ENCODE measurements around the gene PCCA.

PCCA gene

DNA sequence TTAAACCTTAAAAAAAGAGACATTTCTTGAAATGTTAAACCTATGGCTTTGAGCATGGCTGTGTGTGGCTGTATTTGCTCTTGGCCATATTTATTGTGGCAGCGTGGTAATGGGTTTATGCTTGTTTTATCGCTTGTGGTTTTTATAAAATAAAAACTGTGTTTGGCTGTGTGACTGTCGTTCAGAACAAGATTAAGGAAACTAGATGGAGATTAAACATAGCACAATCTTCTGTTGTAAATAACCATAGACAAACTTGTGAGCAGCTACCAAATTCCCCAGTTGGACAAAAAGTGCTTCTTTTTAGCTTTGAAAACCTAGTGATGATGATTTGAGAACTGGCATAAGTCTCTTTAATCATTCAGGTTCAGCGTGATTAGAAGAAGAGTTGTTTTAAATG, 308.7 kb downstream of the PCCA start:
- no peak for TF ChIP-seq SNAI2 (CRISPR knock-in tag; IDR thresholded peaks at IDR 0.05)
- no peak for TF ChIP-seq GLIS3 (CRISPR knock-in tag; IDR thresholded peaks at IDR 0.05)
- TF ChIP-seq ARNTL (CRISPR knock-in tag; IDR thresholded peaks at IDR 0.05; ENCODE audit: borderline replicate concordance, low read depth), result no peak
- no peak for TF ChIP-seq BACH2 (CRISPR knock-in tag; IDR thresholded peaks at IDR 0.05; ENCODE audit: borderline replicate concordance)
- TF ChIP-seq RARB (CRISPR knock-in tag; IDR thresholded peaks at IDR 0.05), result no peak
- no peak for TF ChIP-seq OSR1 (CRISPR knock-in tag; IDR thresholded peaks at IDR 0.05)
- no peak for TF ChIP-seq TOX (CRISPR knock-in tag; IDR thresholded peaks at IDR 0.05; ENCODE audit: borderline replicate concordance)
- no peak for TF ChIP-seq CSDC2 (CRISPR knock-in tag; IDR thresholded peaks at IDR 0.05)
- TF ChIP-seq, protein P1, sequence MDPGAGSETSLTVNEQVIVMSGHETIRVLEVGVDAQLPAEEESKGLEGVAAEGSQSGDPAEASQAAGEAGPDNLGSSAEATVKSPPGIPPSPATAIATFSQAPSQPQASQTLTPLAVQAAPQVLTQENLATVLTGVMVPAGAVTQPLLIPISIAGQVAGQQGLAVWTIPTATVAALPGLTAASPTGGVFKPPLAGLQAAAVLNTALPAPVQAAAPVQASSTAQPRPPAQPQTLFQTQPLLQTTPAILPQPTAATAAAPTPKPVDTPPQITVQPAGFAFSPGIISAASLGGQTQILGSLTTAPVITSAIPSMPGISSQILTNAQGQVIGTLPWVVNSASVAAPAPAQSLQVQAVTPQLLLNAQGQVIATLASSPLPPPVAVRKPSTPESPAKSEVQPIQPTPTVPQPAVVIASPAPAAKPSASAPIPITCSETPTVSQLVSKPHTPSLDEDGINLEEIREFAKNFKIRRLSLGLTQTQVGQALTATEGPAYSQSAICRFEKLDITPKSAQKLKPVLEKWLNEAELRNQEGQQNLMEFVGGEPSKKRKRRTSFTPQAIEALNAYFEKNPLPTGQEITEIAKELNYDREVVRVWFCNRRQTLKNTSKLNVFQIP (CRISPR knock-in tag; IDR thresholded peaks at IDR 0.05; ENCODE audit: borderline replicate concordance, low read depth), result no peak
- TF ChIP-seq, protein P2, sequence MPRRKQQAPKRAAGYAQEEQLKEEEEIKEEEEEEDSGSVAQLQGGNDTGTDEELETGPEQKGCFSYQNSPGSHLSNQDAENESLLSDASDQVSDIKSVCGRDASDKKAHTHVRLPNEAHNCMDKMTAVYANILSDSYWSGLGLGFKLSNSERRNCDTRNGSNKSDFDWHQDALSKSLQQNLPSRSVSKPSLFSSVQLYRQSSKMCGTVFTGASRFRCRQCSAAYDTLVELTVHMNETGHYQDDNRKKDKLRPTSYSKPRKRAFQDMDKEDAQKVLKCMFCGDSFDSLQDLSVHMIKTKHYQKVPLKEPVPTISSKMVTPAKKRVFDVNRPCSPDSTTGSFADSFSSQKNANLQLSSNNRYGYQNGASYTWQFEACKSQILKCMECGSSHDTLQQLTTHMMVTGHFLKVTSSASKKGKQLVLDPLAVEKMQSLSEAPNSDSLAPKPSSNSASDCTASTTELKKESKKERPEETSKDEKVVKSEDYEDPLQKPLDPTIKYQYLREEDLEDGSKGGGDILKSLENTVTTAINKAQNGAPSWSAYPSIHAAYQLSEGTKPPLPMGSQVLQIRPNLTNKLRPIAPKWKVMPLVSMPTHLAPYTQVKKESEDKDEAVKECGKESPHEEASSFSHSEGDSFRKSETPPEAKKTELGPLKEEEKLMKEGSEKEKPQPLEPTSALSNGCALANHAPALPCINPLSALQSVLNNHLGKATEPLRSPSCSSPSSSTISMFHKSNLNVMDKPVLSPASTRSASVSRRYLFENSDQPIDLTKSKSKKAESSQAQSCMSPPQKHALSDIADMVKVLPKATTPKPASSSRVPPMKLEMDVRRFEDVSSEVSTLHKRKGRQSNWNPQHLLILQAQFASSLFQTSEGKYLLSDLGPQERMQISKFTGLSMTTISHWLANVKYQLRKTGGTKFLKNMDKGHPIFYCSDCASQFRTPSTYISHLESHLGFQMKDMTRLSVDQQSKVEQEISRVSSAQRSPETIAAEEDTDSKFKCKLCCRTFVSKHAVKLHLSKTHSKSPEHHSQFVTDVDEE (CRISPR knock-in tag; IDR thresholded peaks at IDR 0.05), result no peak
- no peak for TF ChIP-seq ZFP3 (CRISPR knock-in tag; IDR thresholded peaks at IDR 0.05)
- TF ChIP-seq PPARA (CRISPR knock-in tag; IDR thresholded peaks at IDR 0.05; ENCODE audit: borderline replicate concordance), result no peak
- no peak for TF ChIP-seq ZFP30 (CRISPR knock-in tag; IDR thresholded peaks at IDR 0.05)
- TF ChIP-seq, protein P3, sequence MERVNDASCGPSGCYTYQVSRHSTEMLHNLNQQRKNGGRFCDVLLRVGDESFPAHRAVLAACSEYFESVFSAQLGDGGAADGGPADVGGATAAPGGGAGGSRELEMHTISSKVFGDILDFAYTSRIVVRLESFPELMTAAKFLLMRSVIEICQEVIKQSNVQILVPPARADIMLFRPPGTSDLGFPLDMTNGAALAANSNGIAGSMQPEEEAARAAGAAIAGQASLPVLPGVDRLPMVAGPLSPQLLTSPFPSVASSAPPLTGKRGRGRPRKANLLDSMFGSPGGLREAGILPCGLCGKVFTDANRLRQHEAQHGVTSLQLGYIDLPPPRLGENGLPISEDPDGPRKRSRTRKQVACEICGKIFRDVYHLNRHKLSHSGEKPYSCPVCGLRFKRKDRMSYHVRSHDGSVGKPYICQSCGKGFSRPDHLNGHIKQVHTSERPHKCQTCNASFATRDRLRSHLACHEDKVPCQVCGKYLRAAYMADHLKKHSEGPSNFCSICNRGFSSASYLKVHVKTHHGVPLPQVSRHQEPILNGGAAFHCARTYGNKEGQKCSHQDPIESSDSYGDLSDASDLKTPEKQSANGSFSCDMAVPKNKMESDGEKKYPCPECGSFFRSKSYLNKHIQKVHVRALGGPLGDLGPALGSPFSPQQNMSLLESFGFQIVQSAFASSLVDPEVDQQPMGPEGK (CRISPR knock-in tag; IDR thresholded peaks at IDR 0.05; ENCODE audit: borderline replicate concordance), result no peak
- TF ChIP-seq, protein P4, sequence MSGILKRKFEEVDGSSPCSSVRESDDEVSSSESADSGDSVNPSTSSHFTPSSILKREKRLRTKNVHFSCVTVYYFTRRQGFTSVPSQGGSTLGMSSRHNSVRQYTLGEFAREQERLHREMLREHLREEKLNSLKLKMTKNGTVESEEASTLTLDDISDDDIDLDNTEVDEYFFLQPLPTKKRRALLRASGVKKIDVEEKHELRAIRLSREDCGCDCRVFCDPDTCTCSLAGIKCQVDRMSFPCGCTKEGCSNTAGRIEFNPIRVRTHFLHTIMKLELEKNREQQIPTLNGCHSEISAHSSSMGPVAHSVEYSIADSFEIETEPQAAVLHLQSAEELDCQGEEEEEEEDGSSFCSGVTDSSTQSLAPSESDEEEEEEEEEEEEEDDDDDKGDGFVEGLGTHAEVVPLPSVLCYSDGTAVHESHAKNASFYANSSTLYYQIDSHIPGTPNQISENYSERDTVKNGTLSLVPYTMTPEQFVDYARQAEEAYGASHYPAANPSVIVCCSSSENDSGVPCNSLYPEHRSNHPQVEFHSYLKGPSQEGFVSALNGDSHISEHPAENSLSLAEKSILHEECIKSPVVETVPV (CRISPR knock-in tag; IDR thresholded peaks at IDR 0.05), result no peak
- no peak for TF ChIP-seq ZC3H10 (CRISPR knock-in tag; IDR thresholded peaks at IDR 0.05)
- no peak for TF ChIP-seq ISL1 (CRISPR knock-in tag; IDR thresholded peaks at IDR 0.05)

DNA sequence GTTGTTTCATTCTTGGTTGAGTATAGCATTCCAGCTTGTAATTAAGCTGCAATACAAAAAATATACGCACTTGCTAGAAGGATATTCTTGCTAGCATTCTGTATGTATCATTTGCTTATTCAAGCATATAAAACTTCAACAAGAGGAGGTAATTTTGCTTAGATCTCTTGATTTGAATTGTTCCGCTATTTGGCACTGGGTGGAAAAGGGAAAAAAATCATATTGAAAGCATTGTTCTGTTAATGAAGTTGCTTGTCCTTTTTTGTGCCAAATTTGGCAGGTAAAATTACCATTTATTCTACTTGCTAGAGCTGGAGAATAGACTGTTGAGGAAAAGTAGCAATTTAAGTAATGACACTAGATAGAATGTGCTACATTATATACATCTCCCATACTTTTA, 309.5 kb downstream of the PCCA start:
- no peak for TF ChIP-seq PPARA (CRISPR knock-in tag; IDR thresholded peaks at IDR 0.05; ENCODE audit: borderline replicate concordance)
- no peak for TF ChIP-seq ESRRG (CRISPR knock-in tag; IDR thresholded peaks at IDR 0.05)
- no peak for TF ChIP-seq RARB (CRISPR knock-in tag; IDR thresholded peaks at IDR 0.05)
- TF ChIP-seq ZC3H10 (CRISPR knock-in tag; IDR thresholded peaks at IDR 0.05), result no peak
- TF ChIP-seq ZFP30 (CRISPR knock-in tag; IDR thresholded peaks at IDR 0.05), result no peak
- no peak for TF ChIP-seq ZNF565 (CRISPR knock-in tag; conservative IDR thresholded peaks at IDR 0.05; ENCODE audit: low read depth)
- TF ChIP-seq ISL1 (CRISPR knock-in tag; IDR thresholded peaks at IDR 0.05), result no peak
- no peak for TF ChIP-seq ZFP3 (CRISPR knock-in tag; IDR thresholded peaks at IDR 0.05)
- TF ChIP-seq BACH2 (CRISPR knock-in tag; IDR thresholded peaks at IDR 0.05; ENCODE audit: borderline replicate concordance), result no peak
- no peak for TF ChIP-seq CSDC2 (CRISPR knock-in tag; IDR thresholded peaks at IDR 0.05)
- no peak for TF ChIP-seq ZNF8 (CRISPR knock-in tag; IDR thresholded peaks at IDR 0.05)
- TF ChIP-seq, protein P2 (CRISPR knock-in tag; IDR thresholded peaks at IDR 0.05), result no peak
- no peak for TF ChIP-seq TCF4 (CRISPR knock-in tag; IDR thresholded peaks at IDR 0.05; ENCODE audit: borderline replicate concordance)
- TF ChIP-seq, protein P3 (CRISPR knock-in tag; IDR thresholded peaks at IDR 0.05; ENCODE audit: borderline replicate concordance), result no peak
- no peak for ATAC-seq

More for the DNA sequence above, 308.7 kb downstream of the PCCA start:
- ATAC-seq, result no peak

Data from SK-N-SH treated with all-trans-retinoic acid at 6 μM for 48 hours (cell line).